Breast epithelium (tissue), 4 donors: ENCODE results near the gene TST. TPM values are rescaled to one million over a fixed set of nuclear protein-coding genes. Genes with fewer than 3 reads are reported as not detected.

Source experiments
- DNase-seq, 2 donors: peaks; one replicate each; pipeline ENCODE4 v3.0.0-alpha.2; 2019; ENCODE audit warnings: low spot score in 2 of 2
- H3K27ac ChIP-seq, 2 donors: fragments of 200-600 bp; sonication (generic) in 1 of 2; one replicate each; pipeline ENCODE4 v1.5.1; 2016 to 2019; ENCODE audit warnings: mild to moderate bottlenecking in 1 of 2
- H3K27me3 ChIP-seq, 2 donors: fragments of 200-600 bp; sonication (generic) in 1 of 2; one replicate each; pipeline versions ENCODE4 v1.5.1 to v1.6.0; 2017 to 2019; ENCODE audit warnings: control low read depth in 1 of 2, mild to moderate bottlenecking in 1 of 2
- H3K36me3 ChIP-seq: fragments of 200-600 bp; one replicate; pipeline ENCODE4 v1.5.1; 2019
- H3K4me1 ChIP-seq, 2 donors: fragments of 200-600 bp; sonication (generic); one replicate each; pipeline ENCODE4 v1.5.1; 2016 to 2019; ENCODE audit warnings: control low read depth in 1 of 2
- H3K4me3 ChIP-seq, 3 donors: fragments of 200-600 bp; sonication (generic); 1 replicate in 2 of 3; 2 replicates in 1 of 3; pipeline ENCODE4 v1.5.1; 2016 to 2019; ENCODE audit warnings: mild to moderate bottlenecking in 3 of 3, moderate library complexity in 2 of 3
- H3K9me3 ChIP-seq, 2 donors: fragments of 200-600 bp; sonication (generic) in 1 of 2; one replicate each; pipeline ENCODE4 v1.5.1; 2016 to 2019; ENCODE audit warnings: control low read depth in 1 of 2
- POLR2A ChIP-seq: fragments of 450-650 bp; IDR thresholded peaks from one replicate; pipeline ENCODE4 v1.6.1; 2016; ENCODE audit warnings: antibody characterized with exemption, mild to moderate bottlenecking, moderate library complexity
- POLR2AphosphoS5 ChIP-seq, 3 donors: sonication (generic); formaldehyde crosslinking; IDR thresholded peaks; one replicate each; pipeline ENCODE4 v1.6.1; 2017; ENCODE audit warnings: antibody characterized with exemption in 3 of 3
- intact Hi-C: fragments of 100-400 bp; cut with DNase I; formaldehyde crosslinking; loops from one replicate; pipeline ENCODE4 v1.15.1; 2023; ENCODE audit warnings: low total_unique reads
- total RNA-seq, 3 donors: library from RNA; depleted of rRNA; stranded (reverse); fragments of >200 nt; gene quantifications; one replicate each; pipeline ENCODE4 v1.1.0, GENCODE V29; 2016
- TF ChIP-seq, protein P1 (sequence below), 3 donors: fragments of 450-650 bp; IDR thresholded peaks; one replicate each; pipeline ENCODE4 v1.5.1; 2016 to 2017; ENCODE audit warnings: antibody characterized with exemption in 3 of 3, mild to moderate bottlenecking in 3 of 3, moderate library complexity in 3 of 3

Gene TST
- total RNA-seq, 3 donors from 2014 or later: 51.1 to 68.0 (median 60.2) TPM

DNA sequence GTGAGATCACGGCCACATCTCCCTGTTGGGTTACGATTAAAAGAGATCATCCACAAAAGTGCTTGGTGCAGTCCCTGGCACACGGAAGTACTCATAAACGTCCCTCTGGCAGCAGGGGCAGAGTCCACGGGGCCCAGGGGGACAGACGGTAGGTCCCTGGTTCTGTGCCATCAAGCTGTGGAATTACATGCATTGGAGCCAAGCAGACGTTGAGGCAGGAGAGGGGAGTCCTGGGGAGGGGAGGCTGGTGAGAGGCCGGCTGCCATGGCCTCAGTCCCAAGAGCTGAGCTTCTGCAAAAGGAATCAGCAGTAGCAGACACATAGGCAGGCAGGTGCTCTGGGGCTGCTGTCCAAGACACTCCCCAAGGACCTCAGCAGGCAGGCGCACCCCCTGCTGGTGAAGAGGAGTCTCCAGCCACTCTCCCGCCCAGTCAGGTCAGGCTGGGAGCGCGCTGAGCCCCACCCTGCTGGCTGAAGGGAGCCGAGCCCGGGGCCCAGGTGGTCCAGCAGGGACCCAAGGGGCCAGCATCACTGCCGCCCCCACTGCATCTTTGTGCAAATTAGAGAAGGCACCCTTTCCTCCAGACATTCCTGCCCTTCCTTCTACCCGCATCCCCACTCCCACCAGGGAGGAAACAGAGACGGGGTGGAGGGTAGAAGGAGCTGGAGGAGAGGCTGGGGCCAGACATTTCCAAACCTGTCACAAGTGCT lies 24.7 kb upstream of the TST start:
- H3K9me3 ChIP-seq: no peaks in the 10 kb centered on the region
- no peaks in the 10 kb centered on the region for H3K27me3 ChIP-seq
- no peak for TF ChIP-seq POLR2AphosphoS5 (IDR thresholded peaks at IDR 0.05)
- no peak for TF ChIP-seq POLR2A
- TF ChIP-seq, protein P1, sequence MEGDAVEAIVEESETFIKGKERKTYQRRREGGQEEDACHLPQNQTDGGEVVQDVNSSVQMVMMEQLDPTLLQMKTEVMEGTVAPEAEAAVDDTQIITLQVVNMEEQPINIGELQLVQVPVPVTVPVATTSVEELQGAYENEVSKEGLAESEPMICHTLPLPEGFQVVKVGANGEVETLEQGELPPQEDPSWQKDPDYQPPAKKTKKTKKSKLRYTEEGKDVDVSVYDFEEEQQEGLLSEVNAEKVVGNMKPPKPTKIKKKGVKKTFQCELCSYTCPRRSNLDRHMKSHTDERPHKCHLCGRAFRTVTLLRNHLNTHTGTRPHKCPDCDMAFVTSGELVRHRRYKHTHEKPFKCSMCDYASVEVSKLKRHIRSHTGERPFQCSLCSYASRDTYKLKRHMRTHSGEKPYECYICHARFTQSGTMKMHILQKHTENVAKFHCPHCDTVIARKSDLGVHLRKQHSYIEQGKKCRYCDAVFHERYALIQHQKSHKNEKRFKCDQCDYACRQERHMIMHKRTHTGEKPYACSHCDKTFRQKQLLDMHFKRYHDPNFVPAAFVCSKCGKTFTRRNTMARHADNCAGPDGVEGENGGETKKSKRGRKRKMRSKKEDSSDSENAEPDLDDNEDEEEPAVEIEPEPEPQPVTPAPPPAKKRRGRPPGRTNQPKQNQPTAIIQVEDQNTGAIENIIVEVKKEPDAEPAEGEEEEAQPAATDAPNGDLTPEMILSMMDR (IDR thresholded peaks at IDR 0.05): peak; percentile 14 to 68 (median 44)
- H3K27ac ChIP-seq: no peak overlapping the region
- H3K4me3 ChIP-seq: no peak overlapping the region
- intact Hi-C loops: no loop called here
- no peaks in the 10 kb centered on the region for H3K4me1 ChIP-seq
- H3K36me3 ChIP-seq: no peaks in the 10 kb centered on the region
- DNase-seq: peak; percentile 57 to 71

DNA sequence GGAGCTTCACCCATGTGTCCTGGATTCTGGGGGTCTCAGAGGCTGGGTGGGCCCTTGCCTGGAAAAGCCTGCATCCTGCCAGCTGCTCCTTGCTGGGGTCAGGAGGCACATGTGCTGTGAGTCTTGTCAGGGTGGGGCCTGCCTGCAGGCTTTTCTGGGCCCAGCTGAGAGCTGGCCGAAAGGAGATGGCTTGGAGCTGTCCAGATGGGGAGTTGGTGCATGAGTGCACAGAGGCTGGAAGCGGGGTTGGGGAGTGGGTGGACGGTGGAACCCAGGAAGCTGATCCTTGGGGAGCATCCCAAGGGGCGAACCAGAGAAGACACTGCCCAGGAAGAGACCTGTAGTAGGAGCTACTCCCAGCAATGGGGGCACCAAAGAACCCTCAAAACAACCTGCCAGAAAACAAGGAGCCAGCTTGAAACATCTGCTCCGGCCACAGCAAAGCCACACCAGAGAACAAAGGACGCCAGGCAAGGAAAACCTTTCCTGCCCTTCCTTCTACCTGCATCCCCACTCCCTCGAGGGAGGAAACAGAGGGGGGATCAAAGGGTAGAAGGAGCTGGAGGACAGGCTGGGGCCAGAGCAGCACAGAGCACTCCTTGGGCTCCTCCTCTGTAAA lies 24.1 kb upstream of the TST start:
- no peak for DNase-seq
- H3K27ac ChIP-seq: no peak overlapping the region
- H3K27me3 ChIP-seq: no peaks in the 10 kb centered on the region
- no peaks in the 10 kb centered on the region for H3K9me3 ChIP-seq
- H3K36me3 ChIP-seq: no peaks in the 10 kb centered on the region
- H3K4me1 ChIP-seq: no peaks in the 10 kb centered on the region
- intact Hi-C loops: no loop called here
- no peak for TF ChIP-seq POLR2A
- TF ChIP-seq, protein P1 (IDR thresholded peaks at IDR 0.05): no peak
- TF ChIP-seq POLR2AphosphoS5 (IDR thresholded peaks at IDR 0.05): no peak
- H3K4me3 ChIP-seq: no peak overlapping the region

DNA sequence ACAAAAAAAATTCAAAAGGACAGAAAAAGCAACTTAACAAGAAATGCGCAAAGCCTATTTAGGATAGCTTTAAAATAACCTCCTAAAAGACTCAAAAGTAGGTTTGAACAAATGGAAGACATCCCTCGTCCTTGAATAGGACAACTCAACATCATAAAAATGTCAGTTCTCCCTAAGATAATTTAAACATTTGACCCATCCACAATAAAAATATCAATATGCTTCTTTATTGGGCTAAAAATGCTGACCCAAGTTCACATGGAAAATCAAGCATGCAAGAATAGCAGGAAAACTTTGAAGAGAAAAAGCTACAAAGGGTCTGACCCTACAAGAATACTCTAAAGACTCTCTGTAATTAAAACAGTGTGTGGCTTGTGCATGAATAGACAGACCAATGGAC lies 20.2 kb upstream of the TST start:
- no peaks in the 10 kb centered on the region for H3K4me1 ChIP-seq
- H3K9me3 ChIP-seq: no peaks in the 10 kb centered on the region
- intact Hi-C loops: no loop called here
- H3K27me3 ChIP-seq: no peaks in the 10 kb centered on the region
- H3K27ac ChIP-seq: no peak overlapping the region
- no peak for TF ChIP-seq POLR2AphosphoS5 (IDR thresholded peaks at IDR 0.05)
- TF ChIP-seq, protein P1 (IDR thresholded peaks at IDR 0.05): no peak
- TF ChIP-seq POLR2A: no peak
- DNase-seq: no peak
- H3K36me3 ChIP-seq: no peaks in the 10 kb centered on the region
- H3K4me3 ChIP-seq: no peak overlapping the region

DNA sequence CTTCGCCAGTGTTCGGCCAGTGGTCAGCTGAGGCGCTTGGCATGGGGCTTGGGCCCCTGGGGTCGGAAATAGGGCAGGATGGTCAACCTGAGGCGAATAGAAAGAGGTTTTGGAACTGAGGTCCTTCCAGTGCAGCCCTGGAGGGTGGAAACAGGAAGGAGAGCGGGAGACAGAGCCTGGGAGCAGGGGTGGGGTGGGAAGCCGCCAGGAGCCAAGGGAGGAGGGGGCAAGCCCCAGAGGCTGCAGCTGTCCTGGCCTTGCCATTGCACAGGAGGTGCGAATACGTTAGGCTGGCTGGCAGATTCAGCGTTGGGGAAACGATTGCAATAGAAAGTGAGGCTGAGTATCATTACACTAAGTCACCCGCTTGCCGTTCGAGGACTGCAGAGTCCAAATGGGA lies 18.4 kb upstream of the TST start:
- H3K4me3 ChIP-seq: no peak overlapping the region
- no peaks in the 10 kb centered on the region for H3K36me3 ChIP-seq
- intact Hi-C loops: no loop called here
- TF ChIP-seq POLR2AphosphoS5 (IDR thresholded peaks at IDR 0.05) (no peak), POLR2A (no peak)
- TF ChIP-seq, protein P1 (IDR thresholded peaks at IDR 0.05): no peak
- DNase-seq: no peak
- no peaks in the 10 kb centered on the region for H3K27me3 ChIP-seq
- H3K9me3 ChIP-seq: no peaks in the 10 kb centered on the region
- H3K27ac ChIP-seq: no peak overlapping the region
- peaks cover 0 to 4% of the 10 kb centered on the region in 2 donors for H3K4me1 ChIP-seq

DNA sequence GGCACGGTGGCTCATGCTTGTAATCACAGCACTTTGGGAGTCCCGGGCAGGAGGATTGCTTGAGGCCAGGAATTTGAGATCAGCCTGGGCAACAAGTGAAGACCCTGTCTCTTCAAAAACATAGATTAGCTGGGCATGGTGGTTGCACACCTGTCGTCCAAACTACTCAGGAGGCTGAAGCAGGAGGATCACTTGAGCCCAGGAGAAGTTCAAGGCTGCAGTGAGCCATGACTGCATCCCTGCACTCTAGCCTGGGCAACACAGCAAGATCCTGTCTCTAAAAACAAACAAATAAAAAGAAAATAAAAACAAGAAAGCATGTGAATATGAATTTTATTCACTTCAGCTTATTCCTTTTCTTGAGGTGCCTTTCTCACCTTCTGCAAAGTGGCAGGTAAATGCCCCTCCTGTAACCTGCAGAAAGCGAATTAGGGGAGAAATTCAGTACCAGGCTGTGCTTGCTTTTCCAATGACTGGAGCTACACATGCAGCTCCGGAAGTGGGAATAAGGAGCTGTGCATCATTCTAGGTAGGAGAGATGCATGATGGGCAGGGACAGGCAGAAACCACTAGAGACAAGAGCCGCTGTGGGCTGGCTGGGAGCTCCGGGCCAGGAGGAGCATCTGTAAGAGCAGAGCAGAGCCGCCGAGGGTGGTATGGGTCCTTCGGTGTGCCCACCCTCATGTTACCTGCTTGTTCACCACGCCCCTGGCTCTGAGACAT lies 17.6 kb upstream of the TST start:
- Histone ChIP-seq H3K36me3 (no peaks in the 10 kb centered on the region), H3K9me3 (no peaks in the 10 kb centered on the region), H3K4me3 (no peak overlapping the region), H3K27me3 (no peaks in the 10 kb centered on the region), H3K4me1 (peaks cover 0 to 8% of the 10 kb centered on the region in 2 donors), H3K27ac (no peak overlapping the region)
- no peak for TF ChIP-seq POLR2AphosphoS5 (IDR thresholded peaks at IDR 0.05)
- TF ChIP-seq, protein P1 (IDR thresholded peaks at IDR 0.05): no peak
- TF ChIP-seq POLR2A: no peak
- DNase-seq: no peak
- intact Hi-C loops: no loop called here
